Neural crest cell (in vitro differentiated cells): ENCODE measurements around the gene SOX8. TPM values are rescaled to one million over a fixed set of nuclear protein-coding genes. Genes with fewer than 3 reads are reported as not detected.

ENCODE experiments used
- DNase-seq: peaks from one replicate; pipeline ENCODE4 v3.0.0; 2021; ENCODE audit warnings: low read depth, mixed read lengths, low spot score
- H3K27ac Mint-ChIP-seq: one replicate; pipeline ENCODE4 v1.8.0; 2021; ENCODE audit warnings: mild to moderate bottlenecking, mixed read lengths; ENCODE audit not compliant: unreplicated experiment
- H3K27me3 Mint-ChIP-seq: 2 replicates; pipeline ENCODE4 v1.8.0; 2021; ENCODE audit warnings: low read depth, mild to moderate bottlenecking, mixed read lengths
- H3K36me3 Mint-ChIP-seq: 2 replicates; pipeline ENCODE4 v1.8.0; 2021; ENCODE audit warnings: low read depth, mild to moderate bottlenecking, mixed read lengths
- H3K4me1 Mint-ChIP-seq: 2 replicates; pipeline ENCODE4 v1.8.0; 2021; ENCODE audit warnings: mixed read lengths
- H3K4me3 Mint-ChIP-seq: one replicate; pipeline ENCODE4 v1.8.0; 2021; ENCODE audit warnings: mild to moderate bottlenecking, mixed read lengths
- H3K9me3 Mint-ChIP-seq: 2 replicates; pipeline ENCODE4 v1.8.0; 2021; ENCODE audit warnings: mixed read lengths
- CTCF ChIP-seq: fragments of 200-600 bp; sonication (generic); conservative IDR thresholded peaks from 2 replicates; pipeline ENCODE4 v1.5.0; 2021; ENCODE audit warnings: antibody characterized with exemption, mild to moderate bottlenecking
- total RNA-seq: library from RNA; stranded (reverse); gene quantifications from 2 replicates; pipeline ENCODE4 v1.2.1, GENCODE V29; 2021

SOX8 gene
- total RNA-seq, 1 donor from 2014 or later, result 19.4 TPM

- Mint-ChIP-seq H3K27ac (no peak overlapping the region), H3K27me3 (peaks cover 3% of the 10 kb centered on the region), H3K36me3 (no peaks in the 10 kb centered on the region), H3K4me3 (no peak overlapping the region), H3K9me3 (no peaks in the 10 kb centered on the region), H3K4me1 (peaks cover 5% of the 10 kb centered on the region)
- DNase-seq, result no peak
- TF ChIP-seq CTCF, result no peak
These were observed 30.6 kb downstream of the SOX8 start for GRCh38 chr16:1012135-1012534.

- Mint-ChIP-seq H3K27me3 (peaks cover 3% of the 10 kb centered on the region), H3K4me1 (peaks cover 10% of the 10 kb centered on the region), H3K4me3 (no peak overlapping the region), H3K27ac (no peak overlapping the region), H3K9me3 (no peaks in the 10 kb centered on the region), H3K36me3 (no peaks in the 10 kb centered on the region)
- TF ChIP-seq CTCF, result no peak
- DNase-seq, result no peak
These were observed 31.4 kb downstream of the SOX8 start for GRCh38 chr16:1012722-1013592.

- no peaks in the 10 kb centered on the region for H3K36me3 Mint-ChIP-seq
- TF ChIP-seq CTCF, result no peak
- peaks cover 10% of the 10 kb centered on the region for H3K4me1 Mint-ChIP-seq
- peaks cover 3% of the 10 kb centered on the region for H3K27me3 Mint-ChIP-seq
- H3K4me3 Mint-ChIP-seq, result no peak overlapping the region
- H3K27ac Mint-ChIP-seq, result peak overlapping the region; percentile 35
- H3K9me3 Mint-ChIP-seq, result no peaks in the 10 kb centered on the region
- DNase-seq, result no peak
These were observed 32.0 kb downstream of the SOX8 start for GRCh38 chr16:1013593-1013900.

GRCh38 chr16:1014221-1014620 is 32.7 kb downstream of the SOX8 start:
- Mint-ChIP-seq H3K27ac (no peak overlapping the region), H3K4me1 (peaks cover 10% of the 10 kb centered on the region), H3K27me3 (peaks cover 3% of the 10 kb centered on the region), H3K9me3 (no peaks in the 10 kb centered on the region), H3K4me3 (no peak overlapping the region), H3K36me3 (no peaks in the 10 kb centered on the region)
- TF ChIP-seq CTCF, result no peak
- DNase-seq, result no peak

GRCh38 chr16:1014771-1015495 is 33.4 kb downstream of the SOX8 start:
- Mint-ChIP-seq H3K4me1 (peaks cover 10% of the 10 kb centered on the region), H3K4me3 (no peak overlapping the region), H3K27me3 (peaks cover 3% of the 10 kb centered on the region), H3K36me3 (no peaks in the 10 kb centered on the region), H3K27ac (peak overlapping the region; percentile 67), H3K9me3 (no peaks in the 10 kb centered on the region)
- DNase-seq, result no peak
- TF ChIP-seq CTCF, result no peak
